ENCODE results near the gene EBF3.

The EBF3 gene

GRCh38 chr10:129866894-129867293 is 97.2 kb downstream of the EBF3 start:
- TF ChIP-seq EZH2 (IDR thresholded peaks at IDR 0.05; ENCODE audit: borderline replicate concordance, low read depth, low read length, severe bottlenecking) (no peak), CTCF (IDR thresholded peaks at IDR 0.05; ENCODE audit: borderline replicate concordance, extremely low read depth, low read length, poor library complexity, severe bottlenecking) (no peak)
- Histone ChIP-seq H3K27me3 (ENCODE audit: insufficient read depth, low read length, poor library complexity) (no peaks in the 10 kb centered on the region), H3K36me3 (ENCODE audit: insufficient read depth, low read length) (no peaks in the 10 kb centered on the region), H3K79me2 (ENCODE audit: insufficient read depth, low read length) (no peaks in the 10 kb centered on the region), H2AFZ (ENCODE audit: low read depth, low read length) (no peak overlapping the region), H3K4me3 (ENCODE audit: low read depth in 1 of 2, low read length in 2 of 2) (no peak overlapping the region), H3K9me3 (ENCODE audit: insufficient read depth, low read length, severe bottlenecking) (no peaks in the 10 kb centered on the region), H4K20me1 (ENCODE audit: insufficient read depth, low read length) (no peaks in the 10 kb centered on the region), H3K4me2 (ENCODE audit: insufficient read depth, low read length) (no peak overlapping the region), H3K27ac (ENCODE audit: low read length) (no peak overlapping the region), H3K9ac (ENCODE audit: low read depth, low read length) (no peak overlapping the region), H3K4me1 (ENCODE audit: insufficient read depth, low read length) (peaks cover 9% of the 10 kb centered on the region; the same call in 1 of the 2 replicates)
- DNase-seq (no peak), ATAC-seq (ENCODE audit: insufficient read depth, low read depth) (no peak)

GRCh38 chr10:129865960-129866359 is 98.1 kb downstream of the EBF3 start:
- Histone ChIP-seq H3K27ac (ENCODE audit: low read length) (no peak overlapping the region), H3K36me3 (ENCODE audit: insufficient read depth, low read length) (no peaks in the 10 kb centered on the region), H3K27me3 (ENCODE audit: insufficient read depth, low read length, poor library complexity) (no peaks in the 10 kb centered on the region), H2AFZ (ENCODE audit: low read depth, low read length) (no peak overlapping the region), H3K4me1 (ENCODE audit: insufficient read depth, low read length) (peaks cover 2% of the 10 kb centered on the region; the same call in 1 of the 2 replicates), H3K9ac (ENCODE audit: low read depth, low read length) (no peak overlapping the region), H3K9me3 (ENCODE audit: insufficient read depth, low read length, severe bottlenecking) (no peaks in the 10 kb centered on the region), H3K4me3 (ENCODE audit: low read depth in 1 of 2, low read length in 2 of 2) (no peak overlapping the region), H3K4me2 (ENCODE audit: insufficient read depth, low read length) (no peak overlapping the region), H3K79me2 (ENCODE audit: insufficient read depth, low read length) (no peaks in the 10 kb centered on the region), H4K20me1 (ENCODE audit: insufficient read depth, low read length) (no peaks in the 10 kb centered on the region)
- TF ChIP-seq EZH2 (IDR thresholded peaks at IDR 0.05; ENCODE audit: borderline replicate concordance, low read depth, low read length, severe bottlenecking), result no peak
- TF ChIP-seq CTCF (IDR thresholded peaks at IDR 0.05; ENCODE audit: borderline replicate concordance, extremely low read depth, low read length, poor library complexity, severe bottlenecking), result no peak
- DNase-seq (no peak), ATAC-seq (ENCODE audit: insufficient read depth, low read depth) (no peak)

- TF ChIP-seq CTCF (IDR thresholded peaks at IDR 0.05; ENCODE audit: borderline replicate concordance, extremely low read depth, low read length, poor library complexity, severe bottlenecking) (no peak), EZH2 (IDR thresholded peaks at IDR 0.05; ENCODE audit: borderline replicate concordance, low read depth, low read length, severe bottlenecking) (no peak)
- Histone ChIP-seq H3K9ac (ENCODE audit: low read depth, low read length) (no peak overlapping the region), H3K9me3 (ENCODE audit: insufficient read depth, low read length, severe bottlenecking) (no peaks in the 10 kb centered on the region), H3K27me3 (ENCODE audit: insufficient read depth, low read length, poor library complexity) (no peaks in the 10 kb centered on the region), H4K20me1 (ENCODE audit: insufficient read depth, low read length) (no peaks in the 10 kb centered on the region), H3K27ac (ENCODE audit: low read length) (no peak overlapping the region), H3K4me3 (ENCODE audit: low read depth in 1 of 2, low read length in 2 of 2) (no peak overlapping the region), H3K4me1 (ENCODE audit: insufficient read depth, low read length) (no peaks in the 10 kb centered on the region), H2AFZ (ENCODE audit: low read depth, low read length) (no peak overlapping the region), H3K4me2 (ENCODE audit: insufficient read depth, low read length) (no peak overlapping the region), H3K79me2 (ENCODE audit: insufficient read depth, low read length) (no peaks in the 10 kb centered on the region), H3K36me3 (ENCODE audit: insufficient read depth, low read length) (no peaks in the 10 kb centered on the region)
- no peak for DNase-seq
- ATAC-seq (ENCODE audit: insufficient read depth, low read depth), result no peak
Observed at GRCh38 chr10:129865413-129865812, 98.7 kb downstream of the EBF3 start.

- no peak for DNase-seq
Observed at GRCh38 chr10:129864601-129865126, 99.4 kb downstream of the EBF3 start.

More at GRCh38 chr10:129864601-129865126, 99.4 kb downstream of the EBF3 start:
- Histone ChIP-seq H3K79me2 (ENCODE audit: insufficient read depth, low read length) (no peaks in the 10 kb centered on the region), H3K9ac (ENCODE audit: low read depth, low read length) (no peak overlapping the region), H3K27ac (ENCODE audit: low read length) (no peak overlapping the region), H3K36me3 (ENCODE audit: insufficient read depth, low read length) (no peaks in the 10 kb centered on the region), H3K4me1 (ENCODE audit: insufficient read depth, low read length) (no peaks in the 10 kb centered on the region), H3K9me3 (ENCODE audit: insufficient read depth, low read length, severe bottlenecking) (no peaks in the 10 kb centered on the region), H3K4me2 (ENCODE audit: insufficient read depth, low read length) (no peak overlapping the region), H3K4me3 (ENCODE audit: low read depth in 1 of 2, low read length in 2 of 2) (no peak overlapping the region), H2AFZ (ENCODE audit: low read depth, low read length) (no peak overlapping the region), H3K27me3 (ENCODE audit: insufficient read depth, low read length, poor library complexity) (no peaks in the 10 kb centered on the region), H4K20me1 (ENCODE audit: insufficient read depth, low read length) (no peaks in the 10 kb centered on the region)
- TF ChIP-seq EZH2 (IDR thresholded peaks at IDR 0.05; ENCODE audit: borderline replicate concordance, low read depth, low read length, severe bottlenecking), result no peak
- no peak for TF ChIP-seq CTCF (IDR thresholded peaks at IDR 0.05; ENCODE audit: borderline replicate concordance, extremely low read depth, low read length, poor library complexity, severe bottlenecking)
- ATAC-seq (ENCODE audit: insufficient read depth, low read depth), result no peak
